GF-D8 (cell line): ENCODE results near the gene SUN3.

Source experiments
- DNase-seq: peaks from one replicate; lab custom pipeline; 2025; lab: John Stamatoyannopoulos, UW

SUN3 gene, protein sequence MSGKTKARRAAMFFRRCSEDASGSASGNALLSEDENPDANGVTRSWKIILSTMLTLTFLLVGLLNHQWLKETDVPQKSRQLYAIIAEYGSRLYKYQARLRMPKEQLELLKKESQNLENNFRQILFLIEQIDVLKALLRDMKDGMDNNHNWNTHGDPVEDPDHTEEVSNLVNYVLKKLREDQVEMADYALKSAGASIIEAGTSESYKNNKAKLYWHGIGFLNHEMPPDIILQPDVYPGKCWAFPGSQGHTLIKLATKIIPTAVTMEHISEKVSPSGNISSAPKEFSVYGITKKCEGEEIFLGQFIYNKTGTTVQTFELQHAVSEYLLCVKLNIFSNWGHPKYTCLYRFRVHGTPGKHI

GRCh38 chr7:48028938-48029337 lies at the start of gene SUN3:
TSS of gene SUN3 (minus strand) at chr7:48029107. CDS start at chr7:48028938, 169 bp downstream.
- no peak for DNase-seq

DNA sequence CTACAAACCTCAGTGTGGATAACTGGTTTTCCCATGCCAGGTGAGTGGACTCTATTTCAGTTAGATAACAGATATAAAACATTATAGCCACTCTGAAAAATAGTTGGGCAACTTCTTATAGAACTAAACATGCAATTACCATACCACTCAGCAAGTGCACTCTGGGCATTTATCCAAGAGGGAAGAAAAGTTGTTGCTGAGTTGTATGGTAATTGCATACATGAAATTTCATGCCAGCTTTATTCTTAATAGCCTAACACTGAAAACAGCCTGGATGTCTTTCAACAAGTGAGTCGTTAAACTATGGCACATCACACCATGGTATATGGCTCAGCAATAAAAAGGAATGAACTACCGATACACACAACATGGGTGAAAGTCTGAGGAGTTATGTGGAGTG lies 49.6 kb upstream of the SUN3 start:
- no peak for DNase-seq

DNA sequence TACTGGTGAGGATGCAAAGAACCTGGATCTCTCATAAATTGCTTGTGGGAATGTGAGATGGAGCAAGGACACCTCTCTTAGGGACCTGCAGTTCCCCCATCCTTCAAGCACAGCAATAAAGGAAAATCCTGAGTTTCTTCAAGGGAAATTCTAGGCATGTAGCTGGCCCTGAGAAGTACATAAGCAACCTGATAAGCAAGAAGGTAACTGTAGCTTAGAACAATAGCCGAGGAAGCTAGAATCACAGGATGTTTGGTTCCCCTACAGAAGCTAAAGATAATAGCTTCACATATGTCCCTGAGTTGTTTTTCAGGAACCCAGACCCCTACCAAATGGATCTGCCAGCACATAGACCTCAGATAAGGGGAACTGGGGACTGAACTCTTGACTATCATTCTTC lies 48.5 kb upstream of the SUN3 start:
- no peak for DNase-seq

DNA sequence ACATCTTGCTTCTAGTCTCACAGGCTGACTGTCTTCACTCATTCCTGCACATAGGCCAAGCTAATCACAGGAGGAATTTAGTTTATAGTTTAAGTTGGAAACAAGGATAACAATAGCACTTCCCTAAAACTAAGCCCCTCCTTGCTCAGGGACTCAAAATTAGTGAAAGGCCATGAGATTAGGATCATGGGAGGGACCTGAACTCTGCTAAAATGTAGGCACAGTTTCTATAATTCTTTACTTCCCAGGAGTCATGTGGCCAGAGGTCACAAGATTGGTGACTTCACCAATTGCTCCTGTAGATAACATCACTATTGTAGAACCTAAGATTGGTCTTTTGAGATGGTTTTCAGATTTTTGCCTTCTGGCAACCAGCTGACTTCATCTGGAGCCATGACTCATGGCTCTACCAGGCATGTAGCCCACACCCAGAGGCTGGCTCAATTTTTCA lies 45.3 kb upstream of the SUN3 start:
- no peak for DNase-seq

DNA sequence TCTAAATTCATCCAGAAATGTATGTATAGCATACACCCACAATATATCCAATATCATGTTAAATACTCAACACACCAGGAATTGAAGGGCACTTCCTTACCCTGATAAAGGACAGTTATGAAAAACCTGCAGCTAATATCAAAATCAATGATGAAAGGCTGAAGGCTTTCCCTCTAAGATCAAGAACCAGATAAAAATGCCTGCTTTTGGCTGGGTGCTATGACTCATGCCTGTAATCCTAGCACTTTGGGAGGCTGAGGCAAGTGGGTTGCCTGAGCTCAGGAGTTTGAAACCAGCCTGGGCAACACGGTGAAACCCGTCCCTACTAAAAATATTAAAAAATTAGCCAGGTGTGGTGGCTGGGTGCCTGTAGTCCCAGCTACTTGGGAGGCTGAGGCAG lies 38.6 kb upstream of the SUN3 start:
- DNase-seq: no peak

DNA sequence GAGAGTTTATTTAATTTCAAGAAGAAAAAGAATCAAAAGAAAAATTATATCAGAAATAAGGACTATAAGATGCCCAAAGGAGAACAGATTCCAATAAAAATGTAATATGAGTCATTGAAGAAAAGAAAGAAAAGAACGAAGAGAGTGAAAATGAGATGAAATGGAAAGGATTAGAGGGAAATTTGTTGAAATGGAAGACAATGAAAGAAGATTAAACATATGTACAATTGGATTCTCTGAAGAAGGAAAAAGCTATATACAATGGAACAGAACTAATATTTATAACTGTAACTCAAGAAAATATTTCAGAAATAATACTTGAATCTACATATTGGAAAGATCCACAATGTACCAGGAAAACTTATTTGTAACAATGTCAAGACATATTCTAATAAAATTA lies 35.1 kb upstream of the SUN3 start:
- no peak for DNase-seq

GRCh38 chr7:48059706-48060105 lies 30.8 kb upstream of the SUN3 start:
- no peak for DNase-seq

DNA sequence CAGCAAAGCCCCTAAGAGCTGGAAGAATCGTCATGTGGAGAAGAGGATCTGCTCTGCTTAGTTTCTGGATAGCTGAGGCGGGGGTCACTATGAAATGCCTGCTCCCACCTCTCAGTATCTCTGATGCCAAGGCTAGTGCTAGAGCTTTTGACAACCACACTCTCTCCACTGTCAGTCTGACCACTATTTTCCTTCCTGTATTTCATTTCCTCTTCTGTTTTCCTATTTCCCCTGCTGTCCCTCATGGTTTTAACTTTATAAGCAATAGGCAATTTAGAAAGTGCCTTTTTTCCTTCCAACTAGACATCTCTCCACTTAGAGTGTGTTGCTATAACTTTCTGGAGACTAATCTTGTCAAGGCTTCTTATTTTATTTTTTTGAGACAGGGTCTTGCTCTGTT lies 30.1 kb upstream of the SUN3 start:
- DNase-seq: peak; percentile 18

GRCh38 chr7:48053736-48054135 lies 24.8 kb upstream of the SUN3 start:
- no peak for DNase-seq

DNA sequence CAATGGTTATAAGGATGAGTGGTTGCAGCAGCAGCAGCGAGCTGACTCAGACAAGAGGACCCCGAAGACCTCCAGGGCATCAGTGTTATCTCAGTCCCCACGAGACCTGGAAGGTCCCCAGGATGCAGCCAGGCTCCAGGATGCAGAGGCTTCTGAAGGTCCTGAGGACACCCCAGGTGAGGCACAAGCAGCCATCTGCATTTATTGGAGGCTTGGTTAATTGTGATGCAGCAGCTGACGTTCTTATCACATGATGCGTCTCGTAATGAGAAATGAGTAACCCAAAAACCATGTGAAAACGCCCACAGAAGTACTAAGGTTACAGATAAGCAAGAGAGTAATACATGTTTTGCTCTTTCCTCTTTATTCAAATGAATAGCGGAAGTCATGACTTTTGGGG lies 23.8 kb upstream of the SUN3 start:
- DNase-seq: no peak

- no peak for DNase-seq
These were observed 20.9 kb upstream of the SUN3 start for GRCh38 chr7:48049850-48050249.

GRCh38 chr7:48048113-48048512 lies 19.2 kb upstream of the SUN3 start:
- no peak for DNase-seq

DNA sequence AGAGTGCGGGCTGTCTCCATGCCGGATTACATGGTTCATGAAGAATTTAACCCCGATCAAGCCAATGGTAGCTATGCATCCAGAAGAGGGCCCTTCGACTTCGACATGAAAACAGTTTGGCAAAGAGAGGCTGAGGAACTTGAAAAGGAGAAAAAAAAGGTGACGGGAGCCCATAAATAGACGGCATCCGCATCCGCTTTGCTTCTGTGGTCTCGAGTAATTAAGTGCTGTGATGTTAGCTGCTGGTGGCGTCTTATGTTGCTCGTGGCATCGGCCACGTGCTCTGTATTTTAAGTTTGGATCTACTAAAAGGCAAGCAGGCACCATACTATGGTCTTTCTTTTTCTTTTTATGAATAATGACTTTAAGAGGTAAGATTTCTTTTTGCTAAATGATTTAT lies 17.6 kb upstream of the SUN3 start:
- no peak for DNase-seq

- no peak for DNase-seq
These were observed 16.4 kb upstream of the SUN3 start for GRCh38 chr7:48045195-48045765.

DNA sequence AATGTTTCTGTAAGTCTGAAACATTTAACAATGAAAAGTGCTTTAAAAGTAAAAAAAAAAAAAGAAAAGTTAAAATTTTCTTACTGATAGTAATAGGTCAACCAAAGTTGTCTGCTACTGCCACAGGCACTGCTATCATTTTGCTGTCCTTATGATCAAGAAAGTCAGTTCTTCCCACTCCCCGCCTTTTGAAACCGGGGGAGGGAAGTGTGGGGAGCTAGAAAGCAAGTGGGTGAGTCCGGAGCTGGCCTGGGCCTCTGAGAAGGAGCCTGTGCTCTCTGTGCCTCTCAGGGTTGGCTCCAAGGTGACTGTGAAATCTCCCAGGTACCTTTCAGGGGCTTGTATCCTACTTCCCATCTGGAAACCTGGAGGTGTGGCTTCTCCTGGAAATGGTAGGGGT lies 13.7 kb upstream of the SUN3 start:
- no peak for DNase-seq

DNA sequence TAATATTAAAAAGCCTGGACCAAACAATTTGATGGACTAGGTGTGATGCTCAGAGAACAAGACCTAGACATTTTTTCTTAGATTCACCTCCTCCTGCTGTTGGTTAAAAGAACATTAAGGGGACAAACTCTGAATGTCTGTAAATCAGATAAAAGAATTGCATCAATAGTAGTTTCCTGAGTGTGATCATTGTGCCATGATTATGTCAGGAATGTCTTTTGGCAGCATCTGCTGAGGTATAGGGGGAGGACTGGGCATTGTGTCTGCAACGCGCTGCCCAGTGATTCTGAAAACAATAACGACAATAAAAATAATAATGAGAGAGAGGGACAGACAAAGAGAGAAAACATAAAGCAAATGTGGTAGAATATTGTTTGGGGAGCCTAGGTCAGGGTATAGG lies 13.3 kb upstream of the SUN3 start:
- no peak for DNase-seq

DNA sequence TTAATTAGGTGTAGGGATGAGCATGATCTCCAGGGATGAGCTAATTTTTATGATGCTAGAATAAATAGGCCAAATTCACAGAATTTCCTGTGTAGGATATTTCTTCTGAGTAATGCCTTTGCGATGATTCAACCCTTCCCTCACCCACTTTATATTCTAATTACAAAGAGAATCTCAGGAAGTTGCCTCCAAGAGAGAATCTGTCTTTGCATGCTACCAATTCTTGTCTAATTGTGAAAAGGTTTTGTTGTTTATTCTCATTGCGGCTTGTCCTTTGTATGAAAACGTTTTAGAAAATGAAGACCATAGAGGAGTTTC lies 12.7 kb upstream of the SUN3 start:
- no peak for DNase-seq

DNA sequence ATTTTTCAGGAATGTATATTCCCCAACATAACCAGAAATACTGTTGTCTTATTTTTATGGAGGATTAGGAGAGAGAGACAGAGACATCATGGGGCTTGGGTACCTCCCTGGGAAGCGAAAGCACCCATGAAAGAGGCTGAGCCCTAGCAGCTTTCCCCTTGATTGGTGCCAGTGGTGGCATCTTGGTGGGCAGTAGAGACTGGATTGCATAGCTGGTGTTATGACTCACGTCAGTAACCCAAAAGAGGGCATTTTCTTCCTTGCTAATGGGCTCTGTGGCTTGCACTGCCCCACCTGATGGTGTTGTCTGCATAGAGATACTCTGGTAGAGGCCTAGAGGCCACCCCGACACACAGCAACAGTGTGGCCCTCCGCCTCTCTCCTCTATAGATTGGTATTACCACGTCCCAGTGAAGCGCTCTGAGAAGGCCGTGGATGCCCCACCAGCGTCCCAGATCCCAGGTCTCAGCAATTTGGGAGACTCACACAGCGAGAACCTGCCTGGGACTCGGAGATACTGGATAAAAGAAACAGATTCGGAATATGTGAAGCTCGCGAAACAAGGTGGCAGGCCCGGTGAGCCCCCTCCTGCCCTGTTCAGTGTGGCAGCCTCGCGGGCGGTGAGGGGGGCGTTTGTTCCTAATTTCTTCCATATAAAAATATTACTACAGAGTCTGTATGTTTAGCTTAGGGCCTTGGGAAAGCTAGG lies 12.2 kb upstream of the SUN3 start:
- DNase-seq: no peak

DNA sequence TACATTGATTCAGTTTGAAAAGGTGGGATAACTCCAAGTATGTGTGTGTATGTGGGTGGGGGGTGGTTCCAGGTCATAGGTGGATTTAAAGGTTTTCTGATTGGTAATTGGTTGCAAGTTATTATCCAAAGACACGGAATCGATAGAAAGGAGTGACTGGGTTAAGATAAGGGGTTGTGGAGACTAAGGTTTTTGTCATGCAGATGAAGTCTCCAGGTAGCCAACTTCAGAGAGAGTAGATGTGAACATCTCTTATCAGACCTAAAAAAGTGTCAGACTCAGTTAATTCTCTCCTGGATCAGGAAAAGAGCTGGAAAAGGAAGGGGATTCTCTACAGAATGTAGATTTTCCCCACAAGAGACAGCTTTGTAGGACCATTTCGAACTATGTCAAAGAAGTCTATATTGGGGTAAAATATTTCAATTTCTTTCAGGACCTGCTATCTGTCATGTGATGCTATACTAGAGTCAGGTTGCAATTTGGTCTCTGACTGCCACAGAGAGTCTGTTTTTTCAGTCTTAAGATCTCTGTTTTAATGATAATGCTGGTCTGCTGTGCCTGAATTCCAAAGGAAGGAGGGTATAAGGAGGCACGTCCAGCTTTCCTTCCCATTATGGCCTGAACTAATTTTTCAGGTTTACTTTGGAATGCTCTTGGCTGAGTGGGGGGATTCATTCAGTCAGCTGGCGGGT lies 10.1 kb upstream of the SUN3 start:
- no peak for DNase-seq

GRCh38 chr7:48035967-48036478 lies 7.1 kb upstream of the SUN3 start:
- no peak for DNase-seq

GRCh38 chr7:48035301-48035966 lies 6.5 kb upstream of the SUN3 start, which contains the start of gene C7orf57:
TSS of gene C7orf57 (plus strand) at chr7:48035543. CDS start at chr7:48036309, 766 bp downstream.
- DNase-seq: no peak

- DNase-seq: no peak
These were observed 5.0 kb upstream of the SUN3 start for GRCh38 chr7:48033922-48034321.
